Adrenal gland (tissue), 12 donors: Measurements from ENCODE around the gene GTF3C5. TPM values are rescaled to one million over a fixed set of nuclear protein-coding genes. Genes with fewer than 3 reads are reported as not detected.

Experiments used
- DNase-seq, 7 donors: peaks; one replicate each; pipeline ENCODE4 v3.0.0-alpha.2; 2019 to 2020
- H3K27ac ChIP-seq, 5 donors: fragments of 200-600 bp; sonication (generic) in 4 of 5; 1 replicate in 3 of 5; 2 replicates in 2 of 5; pipeline versions ENCODE4 v1.5.1 to v1.8.0; 2016 to 2020; ENCODE audit warnings: mild to moderate bottlenecking in 1 of 5
- H3K27me3 ChIP-seq: fragments of 200-600 bp; 2 replicates; pipeline ENCODE4 v1.8.0; 2021
- H3K36me3 ChIP-seq, 2 donors: fragments of 200-600 bp; replicated peaks in 1 of 2; 1 replicate in 1 of 2; 2 replicates in 1 of 2; pipeline versions ENCODE4 v1.5.1 to v1.8.0; 2018 to 2022
- H3K4me1 ChIP-seq, 2 donors: fragments of 200-600 bp; replicated peaks in 1 of 2; 1 replicate in 1 of 2; 2 replicates in 1 of 2; pipeline versions ENCODE4 v1.5.1 to v1.8.0; 2018 to 2021
- H3K4me3 ChIP-seq, 4 donors: fragments of 200-600 bp; sonication (generic) in 3 of 4; one replicate each; pipeline ENCODE4 v1.5.1; 2016 to 2018
- H3K9me3 ChIP-seq, 3 donors: fragments of 200-600 bp; sonication (generic) in 1 of 3; replicated peaks in 1 of 3; 1 replicate in 2 of 3; 2 replicates in 1 of 3; pipeline versions ENCODE4 v1.5.1 to v1.8.0; 2016 to 2021
- POLR2A ChIP-seq, 2 donors: fragments of 450-650 bp; IDR thresholded peaks; one replicate each; pipeline ENCODE4 v1.6.1; 2017; ENCODE audit warnings: antibody characterized with exemption in 2 of 2, mild to moderate bottlenecking in 2 of 2, moderate library complexity in 1 of 2
- WGBS, 4 donors: extraction: QIAGEN DNeasy Blood & Tissue Kit in 2 of 4; methylation state at CpG; one replicate each; pipeline versions ENCODE4 v1.1.5 to v1.1.7; 2013 to 2017; 5-methylcytosine and 5-hydroxymethylcytosine counted together
- intact Hi-C, 2 donors: fragments of 100-400 bp; cut with DNase I; formaldehyde crosslinking; loops; one replicate each; pipeline versions ENCODE4 v1.14.1 to v1.15.0; 2022 to 2023
- polyA plus RNA-seq, 3 donors: library from polyadenylated mRNA; stranded (reverse); fragments of 200-250 nt in 2 of 3; fragments of 350-450 nt in 1 of 3; fragmentation: Illumina TruSeq in 1 of 3; extraction: RNeasy Lipid Tissue Mini Kit (QIAGEN cat#74804) in 1 of 3; gene quantifications; one replicate each; pipeline ENCODE4 v1.2.3, GENCODE V29; 2013 to 2014
- total RNA-seq, 9 donors: library from RNA; depleted of rRNA in 4 of 9; stranded (reverse); fragments of >200 nt in 4 of 9; fragments of 120-200 nt in 1 of 9; fragmentation: NEBNext Ultra II Directional in 1 of 9; extraction: Animal tissue kit (Norgen Biotek cat#: 25700) in 1 of 9; gene quantifications; one replicate each; pipeline versions ENCODE4 v1.1.0 to v1.2.4, GENCODE V29; 2013 to 2023
- TF ChIP-seq, protein P1 (sequence below), 6 experiments: fragments of 450-650 bp in 4 of 6; fragments of 200-600 bp in 2 of 6; sonication (generic) in 1 of 6; IDR thresholded peaks; 1 replicate in 5 of 6; 2 replicates in 1 of 6; pipeline versions ENCODE4 v1.5.1 to v1.8.0; 2016 to 2021; ENCODE audit warnings: antibody characterized with exemption in 6 of 6, mild to moderate bottlenecking in 2 of 6, moderate library complexity in 1 of 6
- donor health status: healthy with polysubstance abuse.
- donor health status: Bipolar disorder and iron deficiency.
- donor health status: DM: yes; HTN: yes; CAD: no.
- donor health status: DM: no; HTN: no; CAD: no.
- donor health status: DM: no; HTN: no; CAD: no.
- donor health status: DM: yes; HTN: yes; CAD: no.

The GTF3C5 gene
- total and polyA plus RNA-seq, 12 donors, result 43.9 to 139 (median 61.5) TPM

DNA sequence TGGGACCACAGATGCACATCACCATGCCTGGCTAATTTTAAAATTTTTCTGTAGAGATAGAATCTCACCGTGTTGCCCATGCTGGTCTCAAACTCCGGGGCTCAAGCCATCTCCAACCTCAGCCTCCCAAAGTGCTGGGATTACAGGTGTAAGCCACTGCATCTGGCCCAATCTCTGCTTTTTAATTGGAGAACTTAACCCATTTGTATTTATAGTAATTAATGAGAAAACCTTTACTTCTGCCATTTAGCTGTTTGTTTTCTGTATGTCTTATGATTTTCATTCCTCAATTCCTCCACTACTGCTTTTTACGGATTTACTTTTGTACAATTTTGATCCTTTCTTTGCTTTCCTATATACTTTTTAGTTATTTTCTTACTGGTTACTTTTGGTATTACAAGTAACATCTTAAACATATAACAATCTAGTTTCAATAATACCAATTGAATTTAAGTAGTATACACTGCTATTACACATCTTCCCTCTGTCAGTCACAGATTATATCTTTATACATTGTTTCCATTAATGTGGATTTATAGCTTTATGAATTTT is 64.1 kb downstream of the GTF3C5 start:
- no peak for DNase-seq
- WGBS, 4 donors, result 94 to 98% (median 96%) methylated on average over 3 of the region's 3 CpGs
- Histone ChIP-seq H3K27ac (no peak overlapping the region), H3K27me3 (no peaks in the 10 kb centered on the region), H3K4me1 (no peaks in the 10 kb centered on the region), H3K9me3 (peaks cover 0 to 5% (median 0%) of the 10 kb centered on the region in 3 donors), H3K36me3 (peaks cover 0 to 32% of the 10 kb centered on the region in 2 donors), H3K4me3 (no peak overlapping the region)
- TF ChIP-seq, protein P1, sequence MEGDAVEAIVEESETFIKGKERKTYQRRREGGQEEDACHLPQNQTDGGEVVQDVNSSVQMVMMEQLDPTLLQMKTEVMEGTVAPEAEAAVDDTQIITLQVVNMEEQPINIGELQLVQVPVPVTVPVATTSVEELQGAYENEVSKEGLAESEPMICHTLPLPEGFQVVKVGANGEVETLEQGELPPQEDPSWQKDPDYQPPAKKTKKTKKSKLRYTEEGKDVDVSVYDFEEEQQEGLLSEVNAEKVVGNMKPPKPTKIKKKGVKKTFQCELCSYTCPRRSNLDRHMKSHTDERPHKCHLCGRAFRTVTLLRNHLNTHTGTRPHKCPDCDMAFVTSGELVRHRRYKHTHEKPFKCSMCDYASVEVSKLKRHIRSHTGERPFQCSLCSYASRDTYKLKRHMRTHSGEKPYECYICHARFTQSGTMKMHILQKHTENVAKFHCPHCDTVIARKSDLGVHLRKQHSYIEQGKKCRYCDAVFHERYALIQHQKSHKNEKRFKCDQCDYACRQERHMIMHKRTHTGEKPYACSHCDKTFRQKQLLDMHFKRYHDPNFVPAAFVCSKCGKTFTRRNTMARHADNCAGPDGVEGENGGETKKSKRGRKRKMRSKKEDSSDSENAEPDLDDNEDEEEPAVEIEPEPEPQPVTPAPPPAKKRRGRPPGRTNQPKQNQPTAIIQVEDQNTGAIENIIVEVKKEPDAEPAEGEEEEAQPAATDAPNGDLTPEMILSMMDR (IDR thresholded peaks at IDR 0.05), result peak in 2 of 6 experiments; percentile 11 to 15
- no peak for TF ChIP-seq POLR2A (IDR thresholded peaks at IDR 0.05)
- intact Hi-C loops, result loop anchor here in 1 of 2 donors (10.0 kb wide), 1 partner anchor 50 kb away; no protein-coding TSS in a partner anchor

DNA sequence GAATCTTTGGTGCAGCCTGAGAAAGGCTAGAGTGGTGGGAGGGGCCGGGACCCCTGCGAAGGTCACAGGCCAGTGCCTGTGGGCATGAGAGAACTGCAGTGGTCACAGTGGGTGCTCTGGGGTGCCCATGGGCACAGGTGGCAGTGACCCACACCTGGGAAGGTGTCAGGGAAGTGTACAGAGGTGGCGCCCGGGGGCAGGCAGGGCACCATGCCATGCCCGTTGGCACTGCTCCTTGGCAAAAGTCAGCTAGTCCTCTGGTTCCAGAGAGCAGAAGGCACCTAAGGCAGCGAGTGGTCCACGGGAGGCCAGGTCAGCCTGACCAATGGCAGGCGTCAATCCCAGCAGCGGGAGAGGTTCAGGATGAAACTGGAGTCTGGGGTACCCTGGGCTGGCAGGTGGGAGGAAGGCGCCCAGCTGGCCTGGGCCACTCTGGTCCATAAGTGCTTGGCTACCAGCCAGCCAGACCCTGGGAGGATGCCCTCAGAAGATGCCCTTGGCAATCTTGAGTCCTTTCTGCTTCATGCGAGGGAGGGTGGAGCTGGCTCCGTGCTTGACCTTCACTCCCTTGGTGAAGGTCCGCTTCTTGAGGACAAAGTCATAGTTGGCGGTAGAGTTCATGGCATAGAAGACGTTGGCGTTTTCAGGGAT is 67.4 kb downstream of the GTF3C5 start:
- Histone ChIP-seq H3K27ac (no peak overlapping the region), H3K4me3 (no peak overlapping the region), H3K4me1 (no peaks in the 10 kb centered on the region), H3K36me3 (peaks cover 0 to 66% of the 10 kb centered on the region in 2 donors), H3K27me3 (no peaks in the 10 kb centered on the region), H3K9me3 (peaks cover 0 to 5% (median 0%) of the 10 kb centered on the region in 3 donors)
- DNase-seq, result peak in 2 of 7 donors; percentile 22 to 49
- WGBS, 4 donors, result 66 to 82% (median 77%) methylated on average over 11 to 16 of the region's 16 CpGs
- no peak for TF ChIP-seq POLR2A (IDR thresholded peaks at IDR 0.05)
- TF ChIP-seq, protein P1 (IDR thresholded peaks at IDR 0.05), result no peak
- intact Hi-C loops, result loop anchor here in 1 of 2 donors (10.0 kb wide), 1 partner anchor 53 kb away; no protein-coding TSS in a partner anchor

DNA sequence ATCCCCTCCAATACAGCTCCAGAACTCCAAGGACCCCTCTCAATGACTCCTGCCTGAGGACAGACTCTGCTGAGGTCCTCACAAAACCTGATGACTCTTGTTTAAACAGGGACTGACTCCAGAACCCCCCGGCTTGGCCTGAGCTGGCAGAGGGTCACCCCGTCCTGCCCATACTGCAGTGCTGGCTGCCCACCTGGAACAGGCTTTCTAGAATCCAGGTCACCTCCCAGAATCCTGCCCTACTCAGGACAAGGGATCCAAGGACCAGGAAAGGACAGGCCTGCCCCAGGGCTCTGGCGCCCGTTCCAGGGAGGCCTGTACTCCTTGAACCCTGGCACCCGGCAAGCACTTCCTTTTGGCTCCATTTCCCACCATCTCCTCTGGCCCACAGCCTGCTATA is 68.1 kb downstream of the GTF3C5 start:
- Histone ChIP-seq H3K4me3 (no peak overlapping the region), H3K9me3 (peaks cover 0 to 5% (median 0%) of the 10 kb centered on the region in 3 donors), H3K27ac (no peak overlapping the region), H3K27me3 (no peaks in the 10 kb centered on the region), H3K36me3 (peaks cover 0 to 72% of the 10 kb centered on the region in 2 donors), H3K4me1 (peaks cover 0 to 5% of the 10 kb centered on the region in 2 donors)
- intact Hi-C loops, result loop anchor here in 1 of 2 donors (10.0 kb wide), 1 partner anchor 54 kb away; no protein-coding TSS in a partner anchor
- WGBS, 4 donors, result 75 to 91% (median 87%) methylated on average over 1 to 5 of the region's 5 CpGs
- DNase-seq, result peak in 1 of 7 donors; percentile 17
- TF ChIP-seq, protein P1 (IDR thresholded peaks at IDR 0.05), result no peak
- TF ChIP-seq POLR2A (IDR thresholded peaks at IDR 0.05), result no peak

DNA sequence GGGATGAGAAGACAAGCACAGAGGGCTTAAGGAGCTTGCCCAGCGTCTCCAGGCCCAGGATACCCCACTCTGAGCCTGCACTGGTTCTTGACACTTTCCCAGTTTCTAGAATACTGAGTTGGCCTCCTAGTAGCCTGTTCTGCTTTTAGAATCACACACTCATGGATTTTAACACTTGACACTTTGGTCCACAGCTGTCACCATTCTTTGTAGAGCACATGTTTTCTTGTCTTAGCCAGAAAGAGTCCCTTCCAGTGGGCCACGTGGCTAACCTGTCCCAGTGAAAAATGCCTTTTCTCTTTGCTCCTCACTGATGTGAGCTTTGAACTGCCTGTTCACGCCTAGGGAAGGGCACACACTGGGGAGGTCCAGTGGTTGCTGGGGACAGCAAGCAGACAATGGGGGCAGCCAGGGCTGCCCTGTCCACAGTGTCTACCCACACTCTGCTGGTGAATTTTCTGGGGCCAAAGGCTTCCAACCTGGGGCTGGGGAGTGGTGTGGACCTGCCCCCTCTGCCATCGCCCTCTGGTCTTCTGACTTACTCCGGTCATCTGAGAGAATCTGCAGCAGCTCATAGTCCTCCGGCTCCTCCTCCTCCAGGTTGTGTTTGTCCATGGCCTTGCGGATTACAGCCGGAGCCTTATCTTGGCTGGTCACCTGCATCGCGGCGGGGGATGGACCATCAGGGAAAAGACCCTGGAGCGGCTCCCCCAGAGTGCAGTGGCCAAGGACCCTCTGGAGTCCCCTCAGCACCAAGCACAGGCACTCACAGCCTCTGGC is 69.1 kb downstream of the GTF3C5 start:
- WGBS, 4 donors, result 91 to 95% (median 93%) methylated on average over 5 to 12 of the region's 12 CpGs
- peak in 2 of 7 donors; percentile 21 to 49 for DNase-seq
- Histone ChIP-seq H3K27ac (no peak overlapping the region), H3K27me3 (no peaks in the 10 kb centered on the region), H3K4me3 (no peak overlapping the region), H3K36me3 (peaks cover 0 to 82% of the 10 kb centered on the region in 2 donors), H3K4me1 (peaks cover 0 to 5% of the 10 kb centered on the region in 2 donors), H3K9me3 (peaks cover 0 to 5% (median 0%) of the 10 kb centered on the region in 3 donors)
- TF ChIP-seq, protein P1 (IDR thresholded peaks at IDR 0.05), result no peak
- TF ChIP-seq POLR2A (IDR thresholded peaks at IDR 0.05), result no peak
- intact Hi-C loops, result loop anchor here (5.0 to 10.0 kb wide), 2 partner anchors 55 to 58 kb away; no protein-coding TSS in a partner anchor
